RPMI8226 (cell line): ENCODE results near the gene PRR33.
A peak's percentile ranks its signal among the peaks of the same experiment; 100 is the strongest.

Experiments used
- DNase-seq: peaks from one replicate; pipeline ENCODE4 v3.0.0-alpha.2; 2015

The PRR33 gene

GRCh38 chr11:1927848-1928469 lies 36.3 kb upstream of the PRR33 start:
- DNase-seq: no peak

- DNase-seq: no peak
Measured at GRCh38 chr11:1927026-1927847, 35.5 kb upstream of the PRR33 start.

GRCh38 chr11:1926156-1927025 lies 34.7 kb upstream of the PRR33 start:
- DNase-seq: no peak

- DNase-seq: no peak
Measured at GRCh38 chr11:1925373-1926155, 33.9 kb upstream of the PRR33 start.

- no peak for DNase-seq
Measured at GRCh38 chr11:1924646-1925372, 33.1 kb upstream of the PRR33 start.

GRCh38 chr11:1924181-1924580 lies 32.5 kb upstream of the PRR33 start:
- peak; percentile 22 for DNase-seq

- no peak for DNase-seq
Measured at GRCh38 chr11:1923201-1923956, 31.7 kb upstream of the PRR33 start.

- DNase-seq: no peak
Measured at GRCh38 chr11:1922481-1923081, 30.9 kb upstream of the PRR33 start.

GRCh38 chr11:1921574-1922141 lies 30.0 kb upstream of the PRR33 start:
- DNase-seq: no peak

- DNase-seq: peak; percentile 49
Measured at GRCh38 chr11:1920909-1921573, 29.3 kb upstream of the PRR33 start.

GRCh38 chr11:1920128-1920908 lies 28.6 kb upstream of the PRR33 start:
- DNase-seq: no peak

- DNase-seq: no peak
Measured at GRCh38 chr11:1919391-1920127, 27.9 kb upstream of the PRR33 start, which contains the start of gene TNNT3. Gene TNNT3, plus strand, starts transcription at chr11:1919703. Its CDS starts 3,172 bp downstream, at chr11:1922875.

GRCh38 chr11:1918436-1919315 lies 27.0 kb upstream of the PRR33 start:
- DNase-seq: no peak

- DNase-seq: peak; percentile 60
Measured at GRCh38 chr11:1917523-1918435, 26.1 kb upstream of the PRR33 start.

- DNase-seq: peak; percentile 65
Measured at GRCh38 chr11:1916986-1917522, 25.4 kb upstream of the PRR33 start.
